ENCODE measurements around the gene EXOC2. TPM values are rescaled to one million over a fixed set of nuclear protein-coding genes. Genes with fewer than 3 reads are reported as not detected.

EXOC2 gene
- total and polyA plus RNA-seq, 2 donors (not counting 1 experiment from before 2014, with no cell fraction given), result 12.2 to 45.0 TPM

GRCh38 chr6:571892-572291 is 121.0 kb downstream of the EXOC2 start:
- CTCF ChIA-PET, result interaction anchor here (0.9 to 1.8 kb wide), 2 partner anchors 21 to 384 kb away, joined by 3 to 8 read pairs; no protein-coding TSS in a partner anchor
- no peaks in the 10 kb centered on the region for H3K4me1 Mint-ChIP-seq
- intact Hi-C loops (cut with micrococcal nuclease), result no loop called here
- H3K9me3 ChIP-seq (ENCODE audit: control extremely low read depth in 1 of 3, control insufficient read depth in 2 of 3, insufficient read depth in 1 of 3, low read length in 2 of 3), result peaks cover 0 to 3% (median 0%) of the 10 kb centered on the region in 3 donors
- H3K79me2 ChIP-seq (ENCODE audit: control insufficient read depth, insufficient read depth, low read length), result no peaks in the 10 kb centered on the region
- H3K4me3 ChIP-seq (ENCODE audit: control extremely low read depth in 1 of 5, extremely low read depth in 1 of 5, insufficient read depth in 1 of 5, low read depth in 2 of 5, low read length in 4 of 5), result no peak overlapping the region
- H3K4me2 ChIP-seq (replicated peaks; ENCODE audit: low read depth, low read length, poor library complexity, severe bottlenecking), result no peak overlapping the region
- H3K4me3 Mint-ChIP-seq, result no peak overlapping the region
- no peak overlapping the region for H2AFZ ChIP-seq (ENCODE audit: insufficient read depth, low read depth, low read length, poor library complexity, severe bottlenecking)
- DNase-seq, result no peak
- no peak for TF ChIP-seq CTCF (IDR thresholded peaks at IDR 0.05)
- TF ChIP-seq EZH2 (IDR thresholded peaks at IDR 0.05; ENCODE audit: borderline replicate concordance, insufficient read depth, low read depth, low read length, poor library complexity, severe bottlenecking), result no peak
- no peaks in the 10 kb centered on the region for H4K20me1 ChIP-seq (ENCODE audit: control insufficient read depth, insufficient read depth, low read length, poor library complexity, severe bottlenecking)
- H3K27ac Mint-ChIP-seq, result no peak overlapping the region
- no peak for ATAC-seq (ENCODE audit: low read depth)
- POLR2A ChIA-PET, result no interaction called here
- H3K27ac ChIP-seq (ENCODE audit: low read length in 2 of 2), result no peak overlapping the region
- no peak overlapping the region for H3K9ac ChIP-seq (ENCODE audit: low read length)
- 94% methylated on average over 2 of the region's 6 CpGs for WGBS (ENCODE audit: insufficient coverage)
- H3K27me3 ChIP-seq (replicated peaks in 1 of 4; ENCODE audit: control extremely low read depth in 1 of 4, control insufficient read depth in 3 of 4, insufficient read depth in 4 of 4, low read length in 3 of 4), result no peaks in the 10 kb centered on the region
- no peaks in the 10 kb centered on the region for H3K4me1 ChIP-seq (ENCODE audit: control insufficient read depth in 2 of 2, insufficient read depth in 2 of 2, low read length in 2 of 2)
- no peaks in the 10 kb centered on the region for H3K27me3 Mint-ChIP-seq
- H3K36me3 ChIP-seq (replicated peaks in 1 of 2; ENCODE audit: control extremely low read depth in 1 of 2, control insufficient read depth in 1 of 2, extremely low read depth in 1 of 2, insufficient read depth in 2 of 2, low read length in 1 of 2), result peaks cover 8 to 35% of the 10 kb centered on the region in 2 experiments
- no peaks in the 10 kb centered on the region for H3K9me3 Mint-ChIP-seq (ENCODE audit: insufficient read depth)

GRCh38 chr6:570825-571224 is 122.1 kb downstream of the EXOC2 start:
- TF ChIP-seq EZH2 (IDR thresholded peaks at IDR 0.05; ENCODE audit: borderline replicate concordance, insufficient read depth, low read depth, low read length, poor library complexity, severe bottlenecking), result no peak
- no peak for TF ChIP-seq CTCF (IDR thresholded peaks at IDR 0.05)
- ChIA-PET POLR2A (no interaction called here), CTCF (no interaction called here)
- no peaks in the 10 kb centered on the region for H3K4me1 ChIP-seq (ENCODE audit: control insufficient read depth in 2 of 2, insufficient read depth in 2 of 2, low read length in 2 of 2)
- DNase-seq, result no peak
- H4K20me1 ChIP-seq (ENCODE audit: control insufficient read depth, insufficient read depth, low read length, poor library complexity, severe bottlenecking), result no peaks in the 10 kb centered on the region
- no peaks in the 10 kb centered on the region for H3K9me3 Mint-ChIP-seq (ENCODE audit: insufficient read depth)
- no peaks in the 10 kb centered on the region for H3K27me3 Mint-ChIP-seq
- H2AFZ ChIP-seq (ENCODE audit: insufficient read depth, low read depth, low read length, poor library complexity, severe bottlenecking), result no peak overlapping the region
- WGBS (ENCODE audit: insufficient coverage), result 89% methylated on average over 2 of the region's 5 CpGs
- H3K9me3 ChIP-seq (ENCODE audit: control extremely low read depth in 1 of 3, control insufficient read depth in 2 of 3, insufficient read depth in 1 of 3, low read length in 2 of 3), result peaks cover 0 to 3% (median 0%) of the 10 kb centered on the region in 3 donors
- no peak for ATAC-seq (ENCODE audit: low read depth)
- no peak overlapping the region for H3K9ac ChIP-seq (ENCODE audit: low read length)
- H3K4me2 ChIP-seq (replicated peaks; ENCODE audit: low read depth, low read length, poor library complexity, severe bottlenecking), result no peak overlapping the region
- no peaks in the 10 kb centered on the region for H3K4me1 Mint-ChIP-seq
- no peak overlapping the region for H3K4me3 Mint-ChIP-seq
- H3K27me3 ChIP-seq (replicated peaks in 1 of 4; ENCODE audit: control extremely low read depth in 1 of 4, control insufficient read depth in 3 of 4, insufficient read depth in 4 of 4, low read length in 3 of 4), result no peaks in the 10 kb centered on the region
- no peak overlapping the region for H3K27ac Mint-ChIP-seq
- no peak overlapping the region for H3K27ac ChIP-seq (ENCODE audit: low read length in 2 of 2)
- intact Hi-C loops (cut with micrococcal nuclease), result no loop called here
- no peaks in the 10 kb centered on the region for H3K79me2 ChIP-seq (ENCODE audit: control insufficient read depth, insufficient read depth, low read length)
- peaks cover 8 to 35% of the 10 kb centered on the region in 2 experiments for H3K36me3 ChIP-seq (replicated peaks in 1 of 2; ENCODE audit: control extremely low read depth in 1 of 2, control insufficient read depth in 1 of 2, extremely low read depth in 1 of 2, insufficient read depth in 2 of 2, low read length in 1 of 2)
- no peak overlapping the region for H3K4me3 ChIP-seq (ENCODE audit: control extremely low read depth in 1 of 5, extremely low read depth in 1 of 5, insufficient read depth in 1 of 5, low read depth in 2 of 5, low read length in 4 of 5)

Data from B cell (primary cell).